ENCODE data around the gene LGALS9.
"Not testable (repeated sequence)": the region's sequence is repeated elsewhere in the genome, so short reads cannot be mapped to it uniquely, and the experiment has no call there.

Gene LGALS9

DNA sequence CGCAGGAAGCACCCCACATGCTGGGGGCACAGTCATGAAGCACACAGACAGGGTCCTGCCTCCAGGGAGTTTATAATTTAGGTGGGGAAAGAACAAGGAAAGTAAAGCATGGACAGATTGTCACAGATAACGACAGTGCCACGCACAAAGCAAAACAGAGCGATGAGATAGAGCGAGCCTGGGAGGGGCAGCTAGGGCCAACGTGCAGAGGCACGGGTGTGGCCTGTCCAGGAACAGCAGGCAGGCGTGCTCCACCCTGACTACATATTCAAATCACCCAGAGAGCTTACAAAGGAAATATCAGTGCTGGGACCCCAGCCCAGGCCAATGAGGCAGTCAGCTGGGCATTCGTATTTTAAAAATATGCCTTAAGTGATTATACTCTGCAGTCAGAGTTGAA, 16.8 kb downstream of the LGALS9 start:
- H3K4me1 ChIP-seq (ENCODE audit: insufficient read depth, low read length), result no peaks in the 10 kb centered on the region
- H3K36me3 ChIP-seq (ENCODE audit: insufficient read depth, low read depth, low read length), result no peaks in the 10 kb centered on the region
- H3K27me3 ChIP-seq (ENCODE audit: insufficient read depth, low read length), result no peaks in the 10 kb centered on the region
- no peak overlapping the region for H3K27ac ChIP-seq (ENCODE audit: low read length)
- no peak overlapping the region for H3K4me3 ChIP-seq (ENCODE audit: low read length)
- no peak overlapping the region for H3K9ac ChIP-seq (ENCODE audit: low read depth, low read length)
- H3K9me3 ChIP-seq (ENCODE audit: insufficient read depth, low read depth, low read length), result no peaks in the 10 kb centered on the region

- not testable (repeated sequence) for H3K4me1 ChIP-seq (ENCODE audit: insufficient read depth, low read length); H3K27ac ChIP-seq (ENCODE audit: low read length); H3K27me3 ChIP-seq (ENCODE audit: insufficient read depth, low read length); H3K36me3 ChIP-seq (ENCODE audit: insufficient read depth, low read depth, low read length); H3K9me3 ChIP-seq (ENCODE audit: insufficient read depth, low read depth, low read length); H3K4me3 ChIP-seq (ENCODE audit: low read length); H3K9ac ChIP-seq (ENCODE audit: low read depth, low read length)
These were observed 18.2 kb downstream of the LGALS9 start for GRCh38 chr17:27649111-27649571.

DNA sequence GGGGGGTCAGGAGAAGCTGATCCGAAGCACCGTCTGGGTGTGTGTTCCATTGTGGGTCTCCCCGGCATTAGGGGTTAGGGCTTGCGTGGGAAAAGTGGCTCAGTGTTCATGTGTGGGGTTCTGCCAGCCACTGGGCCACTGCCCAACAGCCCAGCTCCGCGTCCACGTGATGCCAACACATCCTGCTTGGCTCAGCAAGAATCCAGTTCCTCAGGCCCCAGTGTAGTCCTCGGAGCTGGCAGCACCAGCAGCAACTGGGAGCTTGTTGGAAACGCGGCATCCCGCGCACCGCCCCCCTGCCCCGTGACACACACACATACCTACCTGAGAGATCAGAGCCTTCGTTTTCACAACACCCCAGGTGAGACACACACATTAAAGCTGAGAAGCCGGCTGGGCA, 18.9 kb downstream of the LGALS9 start:
- Histone ChIP-seq H3K36me3 (ENCODE audit: insufficient read depth, low read depth, low read length) (no peaks in the 10 kb centered on the region), H3K4me1 (ENCODE audit: insufficient read depth, low read length) (no peaks in the 10 kb centered on the region), H3K9ac (ENCODE audit: low read depth, low read length) (no peak overlapping the region), H3K27me3 (ENCODE audit: insufficient read depth, low read length) (no peaks in the 10 kb centered on the region), H3K9me3 (ENCODE audit: insufficient read depth, low read depth, low read length) (no peaks in the 10 kb centered on the region), H3K4me3 (ENCODE audit: low read length) (no peak overlapping the region), H3K27ac (ENCODE audit: low read length) (no peak overlapping the region)

DNA sequence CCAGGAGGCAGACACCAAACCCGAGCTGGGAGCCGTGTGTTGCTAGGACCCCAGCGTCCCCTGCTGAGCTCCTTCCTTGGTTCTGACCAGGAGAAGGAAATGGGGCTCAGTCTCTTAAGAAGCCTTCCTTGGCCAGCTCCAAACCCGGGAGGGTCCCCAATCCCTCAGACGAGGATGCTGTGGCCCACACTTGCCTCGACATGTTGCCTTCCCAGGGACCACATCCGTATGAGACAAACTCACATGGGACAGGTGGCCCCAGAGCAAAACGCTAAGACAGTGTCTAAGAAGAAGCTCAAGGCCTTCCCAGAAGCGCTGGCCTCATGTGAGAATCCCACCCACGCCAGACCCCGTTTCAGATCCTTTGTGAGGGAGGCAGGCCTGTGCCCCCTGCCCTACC, 19.8 kb downstream of the LGALS9 start:
- Histone ChIP-seq H3K4me1 (ENCODE audit: insufficient read depth, low read length) (no peaks in the 10 kb centered on the region), H3K4me3 (ENCODE audit: low read length) (no peak overlapping the region), H3K9ac (ENCODE audit: low read depth, low read length) (no peak overlapping the region), H3K27me3 (ENCODE audit: insufficient read depth, low read length) (no peaks in the 10 kb centered on the region), H3K27ac (ENCODE audit: low read length) (no peak overlapping the region), H3K9me3 (ENCODE audit: insufficient read depth, low read depth, low read length) (no peaks in the 10 kb centered on the region), H3K36me3 (ENCODE audit: insufficient read depth, low read depth, low read length) (no peaks in the 10 kb centered on the region)

DNA sequence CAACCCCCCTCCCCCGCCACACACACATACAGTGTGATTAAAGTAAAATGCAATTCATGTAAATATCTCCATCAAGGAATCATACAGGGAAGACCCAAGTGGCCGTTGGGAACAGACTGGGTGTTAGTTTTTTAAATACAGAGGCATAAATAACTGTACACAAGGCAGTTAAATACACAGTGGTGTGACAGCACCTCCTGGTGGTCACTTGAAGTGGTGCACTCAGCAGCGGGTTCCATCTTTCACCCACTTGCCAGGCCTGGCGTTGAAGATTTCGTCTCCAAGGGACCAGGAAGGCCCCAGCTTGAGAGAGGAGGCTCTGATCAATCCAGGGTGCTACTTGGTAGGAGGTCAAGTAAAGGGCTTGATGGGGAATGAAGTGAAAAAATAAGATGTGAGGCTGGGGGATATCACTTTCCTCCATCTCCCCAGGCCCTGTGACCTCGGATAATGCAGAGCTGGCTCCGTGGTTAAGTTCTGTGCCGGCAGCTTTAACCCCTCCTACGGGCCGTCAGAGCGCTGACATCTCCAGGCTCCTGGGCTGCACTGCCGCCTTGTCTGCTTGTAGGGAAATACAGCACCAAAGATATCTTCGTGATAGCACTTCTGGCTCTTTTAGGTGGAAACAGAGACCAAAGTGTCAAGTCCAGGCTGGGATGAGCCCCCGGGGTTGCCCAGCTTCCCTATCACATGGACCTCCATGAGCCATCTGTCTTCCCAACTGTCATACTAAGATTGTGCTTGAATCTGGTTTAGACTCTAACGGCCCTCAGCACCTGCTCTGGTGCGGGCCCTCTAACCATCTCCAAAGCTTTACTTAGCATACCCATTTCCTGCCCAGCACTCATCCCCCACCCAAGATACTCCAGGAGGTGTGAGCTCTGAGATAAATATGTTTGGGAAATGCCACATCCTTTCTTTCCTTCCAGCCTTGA, 20.7 kb downstream of the LGALS9 start:
- no peak overlapping the region for H3K27ac ChIP-seq (ENCODE audit: low read length)
- H3K36me3 ChIP-seq (ENCODE audit: insufficient read depth, low read depth, low read length), result no peaks in the 10 kb centered on the region
- no peaks in the 10 kb centered on the region for H3K4me1 ChIP-seq (ENCODE audit: insufficient read depth, low read length)
- H3K9me3 ChIP-seq (ENCODE audit: insufficient read depth, low read depth, low read length), result no peaks in the 10 kb centered on the region
- no peak overlapping the region for H3K9ac ChIP-seq (ENCODE audit: low read depth, low read length)
- no peaks in the 10 kb centered on the region for H3K27me3 ChIP-seq (ENCODE audit: insufficient read depth, low read length)
- no peak overlapping the region for H3K4me3 ChIP-seq (ENCODE audit: low read length)

DNA sequence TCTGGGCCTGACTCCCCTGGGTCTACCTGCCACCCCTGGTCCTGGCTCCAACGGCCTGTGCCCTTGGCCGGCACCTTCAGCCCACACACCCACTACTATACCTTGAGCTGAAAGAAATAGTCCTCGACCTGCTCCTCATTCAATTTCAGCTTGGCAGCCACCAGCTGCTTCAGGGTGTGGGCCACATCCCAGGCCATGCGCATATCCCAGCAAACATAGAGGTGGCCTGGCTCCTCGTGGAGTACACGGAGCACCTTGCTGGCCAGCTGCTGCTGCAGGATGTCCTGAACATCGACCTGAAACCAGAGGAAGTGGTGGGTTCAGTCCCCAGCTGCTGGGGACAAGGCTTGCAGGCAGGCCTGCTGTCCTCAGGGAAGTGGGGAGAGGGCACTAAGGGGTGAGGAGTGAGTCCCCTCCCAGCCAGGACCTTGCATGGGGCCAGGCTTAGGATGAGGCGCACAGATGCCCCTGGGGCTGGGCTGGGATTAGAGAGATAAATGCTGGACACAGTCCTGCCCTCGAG, 22.5 kb downstream of the LGALS9 start:
- not testable (repeated sequence) for H3K4me3 ChIP-seq (ENCODE audit: low read length)

DNA sequence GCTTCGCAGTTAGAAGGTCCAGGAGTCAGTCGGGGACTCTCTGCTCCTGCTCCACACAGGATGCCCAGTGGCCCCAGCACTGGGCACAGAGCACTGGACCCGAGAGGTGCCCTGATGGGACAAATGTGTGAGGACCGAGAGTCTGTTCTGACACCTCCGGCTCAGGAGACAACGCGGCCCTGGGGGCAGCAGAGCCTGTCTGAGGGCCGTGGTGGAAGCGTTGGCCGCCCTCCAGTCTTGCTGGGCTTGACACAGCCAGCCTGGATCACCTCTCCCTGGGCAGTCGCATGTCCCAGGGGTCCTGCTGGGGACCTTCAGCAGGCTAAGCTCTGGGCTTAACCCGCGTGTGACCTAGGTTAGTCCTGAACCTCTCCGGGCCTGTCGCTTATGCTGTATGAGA, 23.1 kb downstream of the LGALS9 start:
- Histone ChIP-seq H3K9ac (ENCODE audit: low read depth, low read length) (no peak overlapping the region), H3K9me3 (ENCODE audit: insufficient read depth, low read depth, low read length) (no peaks in the 10 kb centered on the region), H3K4me3 (ENCODE audit: low read length) (no peak overlapping the region), H3K27me3 (ENCODE audit: insufficient read depth, low read length) (no peaks in the 10 kb centered on the region), H3K36me3 (ENCODE audit: insufficient read depth, low read depth, low read length) (no peaks in the 10 kb centered on the region), H3K4me1 (ENCODE audit: insufficient read depth, low read length) (no peaks in the 10 kb centered on the region), H3K27ac (ENCODE audit: low read length) (no peak overlapping the region)

More for the DNA sequence above, 22.5 kb downstream of the LGALS9 start:
- not testable (repeated sequence) for H3K27ac ChIP-seq (ENCODE audit: low read length); H3K36me3 ChIP-seq (ENCODE audit: insufficient read depth, low read depth, low read length); H3K27me3 ChIP-seq (ENCODE audit: insufficient read depth, low read length); H3K9ac ChIP-seq (ENCODE audit: low read depth, low read length); H3K4me1 ChIP-seq (ENCODE audit: insufficient read depth, low read length); H3K9me3 ChIP-seq (ENCODE audit: insufficient read depth, low read depth, low read length)

DNA sequence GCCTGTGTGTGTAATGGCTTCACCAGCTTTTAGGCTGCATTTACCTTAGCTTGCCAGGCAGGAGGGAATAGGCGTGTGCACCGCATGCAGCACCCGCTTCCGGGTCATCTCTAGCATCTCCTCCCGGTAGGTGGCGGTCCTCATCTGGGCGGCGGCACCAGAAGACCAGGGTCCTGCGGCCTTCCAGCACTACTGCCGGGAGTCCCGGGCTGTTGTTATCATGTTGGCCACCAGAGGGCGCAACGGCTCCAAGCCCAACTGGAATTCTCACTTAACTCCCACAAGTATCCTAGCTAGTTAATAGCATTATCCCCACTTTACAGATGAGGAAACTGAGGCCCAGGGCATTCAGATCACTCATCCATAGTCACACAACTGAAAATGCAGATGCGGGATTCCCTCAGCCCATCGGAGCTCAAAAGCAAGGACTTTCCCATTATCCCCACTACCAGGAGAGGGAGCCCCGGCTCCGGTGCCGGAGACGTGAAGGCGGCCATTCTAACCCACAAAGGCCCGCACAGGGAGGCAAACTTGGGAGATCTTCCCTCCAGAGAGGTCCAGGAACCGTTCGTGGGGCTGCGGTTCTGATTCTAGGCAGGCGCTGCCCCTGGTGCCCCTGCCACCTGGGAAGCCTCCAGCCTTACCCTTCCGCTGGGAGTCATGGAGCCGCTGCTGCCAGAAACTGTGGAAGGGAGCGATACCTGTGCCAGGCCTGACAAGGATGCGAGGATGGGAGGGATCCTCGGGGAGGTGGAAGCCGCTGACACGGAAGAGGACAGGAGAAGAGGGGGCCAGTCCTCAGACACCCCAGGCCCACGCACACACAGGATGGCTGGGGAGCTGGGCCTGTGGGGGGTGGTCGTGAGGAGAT, 23.9 kb downstream of the LGALS9 start:
- no peak overlapping the region for H3K9ac ChIP-seq (ENCODE audit: low read depth, low read length)
- no peak overlapping the region for H3K27ac ChIP-seq (ENCODE audit: low read length)
- no peaks in the 10 kb centered on the region for H3K36me3 ChIP-seq (ENCODE audit: insufficient read depth, low read depth, low read length)

GRCh38 chr17:27655525-27656111, 24.6 kb downstream of the LGALS9 start:
- not testable (repeated sequence) for H3K36me3 ChIP-seq (ENCODE audit: insufficient read depth, low read depth, low read length); H3K4me1 ChIP-seq (ENCODE audit: insufficient read depth, low read length)

More for the DNA sequence above, 23.9 kb downstream of the LGALS9 start:
- no peaks in the 10 kb centered on the region for H3K27me3 ChIP-seq (ENCODE audit: insufficient read depth, low read length)
- no peak overlapping the region for H3K4me3 ChIP-seq (ENCODE audit: low read length)
- no peaks in the 10 kb centered on the region for H3K9me3 ChIP-seq (ENCODE audit: insufficient read depth, low read depth, low read length)
- H3K4me1 ChIP-seq (ENCODE audit: insufficient read depth, low read length), result no peaks in the 10 kb centered on the region

GRCh38 chr17:27656620-27657019, 25.6 kb downstream of the LGALS9 start:
- not testable (repeated sequence) for H3K4me1 ChIP-seq (ENCODE audit: insufficient read depth, low read length)

More at GRCh38 chr17:27655525-27656111, 24.6 kb downstream of the LGALS9 start:
- not testable (repeated sequence) for H3K4me3 ChIP-seq (ENCODE audit: low read length); H3K27ac ChIP-seq (ENCODE audit: low read length); H3K9me3 ChIP-seq (ENCODE audit: insufficient read depth, low read depth, low read length); H3K9ac ChIP-seq (ENCODE audit: low read depth, low read length); H3K27me3 ChIP-seq (ENCODE audit: insufficient read depth, low read length)

GRCh38 chr17:27657620-27658019, 26.6 kb downstream of the LGALS9 start:
- no peak overlapping the region for H3K27ac ChIP-seq (ENCODE audit: low read length)
- no peak overlapping the region for H3K4me3 ChIP-seq (ENCODE audit: low read length)
- no peaks in the 10 kb centered on the region for H3K9me3 ChIP-seq (ENCODE audit: insufficient read depth, low read depth, low read length)
- no peaks in the 10 kb centered on the region for H3K36me3 ChIP-seq (ENCODE audit: insufficient read depth, low read depth, low read length)
- H3K9ac ChIP-seq (ENCODE audit: low read depth, low read length), result no peak overlapping the region
- no peaks in the 10 kb centered on the region for H3K4me1 ChIP-seq (ENCODE audit: insufficient read depth, low read length)
- no peaks in the 10 kb centered on the region; the same call in 1 of the 2 replicates for H3K27me3 ChIP-seq (ENCODE audit: insufficient read depth, low read length)

More at GRCh38 chr17:27656620-27657019, 25.6 kb downstream of the LGALS9 start:
- not testable (repeated sequence) for H3K27me3 ChIP-seq (ENCODE audit: insufficient read depth, low read length); H3K27ac ChIP-seq (ENCODE audit: low read length); H3K36me3 ChIP-seq (ENCODE audit: insufficient read depth, low read depth, low read length); H3K9ac ChIP-seq (ENCODE audit: low read depth, low read length); H3K4me3 ChIP-seq (ENCODE audit: low read length); H3K9me3 ChIP-seq (ENCODE audit: insufficient read depth, low read depth, low read length)
